Embryonic facial prominence (tissue), 1 donor: Measurements from ENCODE around the gene MDP1.

ENCODE experiments used
- DNase-seq: peaks from one replicate; pipeline ENCODE4 v3.0.0-alpha.2; 2016; ENCODE audit errors: extremely low spot score

Gene MDP1

DNA sequence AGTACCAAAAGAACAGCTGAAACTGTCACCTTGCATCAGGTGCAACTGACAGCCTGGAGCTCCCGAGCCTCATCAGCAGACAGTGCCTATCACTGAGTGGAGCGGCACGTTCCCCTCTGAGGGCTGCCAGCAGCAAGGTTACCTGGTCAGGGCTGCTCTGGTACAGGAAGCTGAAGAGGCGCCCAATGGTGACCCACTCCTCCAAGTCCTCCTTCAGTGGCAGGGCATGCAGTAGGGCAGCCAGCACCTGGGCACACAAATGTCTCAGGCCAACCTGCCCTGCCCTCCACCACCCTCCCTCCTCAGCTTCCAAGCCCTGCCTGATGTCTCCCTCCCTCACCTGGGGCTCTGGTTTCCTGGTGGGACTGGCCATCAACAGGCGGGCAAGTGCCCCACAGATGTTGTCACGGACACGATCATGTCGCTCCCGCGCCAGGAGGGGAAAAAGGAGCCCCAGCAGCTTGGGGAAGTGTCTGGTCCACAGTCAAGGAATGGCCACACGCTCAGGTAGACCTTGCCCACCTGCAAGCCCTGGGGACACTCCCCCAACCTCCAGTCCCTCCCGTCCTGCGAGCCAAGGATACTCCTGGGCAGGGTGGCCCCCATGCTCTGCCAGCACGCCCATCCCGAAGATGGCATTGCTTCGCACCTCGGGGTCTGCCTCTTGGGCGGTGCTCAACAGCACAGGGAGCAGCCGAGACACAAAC is 34.3 kb downstream of the MDP1 start:
- no peak for DNase-seq

DNA sequence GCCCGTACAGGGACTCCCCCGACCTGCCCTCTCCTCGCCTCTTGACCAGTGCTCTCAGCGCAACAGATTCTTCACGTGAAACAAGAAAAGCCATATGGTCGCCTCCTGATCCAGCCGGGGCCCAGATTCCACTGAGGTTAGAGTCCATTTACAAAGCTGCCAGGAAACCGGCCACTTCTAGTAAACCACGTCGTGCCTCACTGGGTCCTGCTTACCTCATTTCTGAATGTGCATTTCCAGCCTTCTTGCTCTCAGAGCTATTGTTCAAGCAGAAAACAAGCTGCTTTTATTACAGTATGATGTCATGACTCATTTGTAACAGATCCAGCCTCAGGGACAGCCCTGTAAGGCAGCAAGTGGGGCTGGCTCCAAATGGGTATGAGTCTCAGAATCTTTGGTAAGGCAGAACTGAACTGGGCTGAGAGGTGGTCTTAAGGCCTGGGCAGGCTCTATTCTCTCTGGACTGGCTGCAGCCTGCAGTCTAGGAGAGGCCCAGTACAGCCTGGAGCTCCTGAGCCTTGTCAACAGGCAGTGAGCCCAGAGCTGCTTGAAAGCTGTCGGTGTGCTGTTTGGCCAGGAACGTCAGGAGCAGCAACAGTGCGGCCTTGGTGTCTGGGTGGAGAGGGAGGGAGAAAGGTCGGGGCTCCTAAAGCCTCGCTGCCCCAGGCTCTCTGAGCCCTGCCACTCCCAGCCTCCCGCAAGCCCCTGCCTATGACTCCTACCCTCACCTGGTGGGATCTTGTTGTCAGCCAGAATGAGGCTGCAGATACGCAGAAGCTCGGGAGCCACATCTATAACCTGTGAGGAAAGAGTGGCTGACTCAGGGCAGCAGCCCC is 35.7 kb downstream of the MDP1 start:
- no peak for DNase-seq

- no peak for DNase-seq
Measured at GRCh38 chr14:24179294-24179960, 36.4 kb downstream of the MDP1 start.

- DNase-seq: no peak
Measured at GRCh38 chr14:24178399-24179178, 37.3 kb downstream of the MDP1 start.

- DNase-seq: no peak
Measured at GRCh38 chr14:24177891-24178290, 38.0 kb downstream of the MDP1 start.

- no peak for DNase-seq
Measured at GRCh38 chr14:24177041-24177825, 38.6 kb downstream of the MDP1 start.

GRCh38 chr14:24176599-24176998 is 39.3 kb downstream of the MDP1 start:
- no peak for DNase-seq

GRCh38 chr14:24172871-24173281 is 43.0 kb downstream of the MDP1 start:
- DNase-seq: no peak

DNA sequence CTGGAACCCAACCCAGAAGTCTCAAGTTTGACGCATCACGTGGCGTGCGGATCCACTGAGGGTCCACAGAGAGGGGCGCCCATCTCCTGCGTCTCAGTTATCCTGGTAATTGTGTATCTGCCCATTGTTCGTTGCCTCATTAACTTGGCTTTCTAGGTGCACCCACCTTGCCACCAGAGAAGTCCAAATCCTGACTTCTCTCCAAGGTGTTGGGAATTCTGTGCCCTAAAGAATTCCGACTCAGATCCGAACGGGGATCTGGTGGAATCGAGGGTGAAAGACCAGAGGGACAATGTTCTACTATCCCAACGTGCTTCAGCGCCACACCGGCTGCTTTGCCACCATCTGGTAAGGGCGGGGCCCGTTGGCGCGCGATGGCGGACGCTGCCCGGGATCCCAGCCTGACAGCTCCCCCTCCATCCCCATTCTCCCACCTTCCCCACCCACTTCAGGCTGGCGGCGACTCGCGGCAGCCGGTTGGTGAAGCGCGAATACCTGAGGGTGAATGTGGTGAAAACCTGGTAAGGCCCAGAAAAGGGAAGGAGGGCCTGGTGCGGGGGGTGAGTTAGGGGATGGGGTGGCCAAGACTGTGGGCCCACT is 43.5 kb downstream of the MDP1 start:
- DNase-seq: no peak

GRCh38 chr14:24171422-24172260 is 44.2 kb downstream of the MDP1 start, which contains the start of gene REC8:
Gene REC8 (plus strand): TSS chr14:24172080. CDS start chr14:24172553, 473 bp downstream.
- DNase-seq: peak; percentile 85

- no peak for DNase-seq
Measured at GRCh38 chr14:24167469-24168114, 48.3 kb downstream of the MDP1 start.

DNA sequence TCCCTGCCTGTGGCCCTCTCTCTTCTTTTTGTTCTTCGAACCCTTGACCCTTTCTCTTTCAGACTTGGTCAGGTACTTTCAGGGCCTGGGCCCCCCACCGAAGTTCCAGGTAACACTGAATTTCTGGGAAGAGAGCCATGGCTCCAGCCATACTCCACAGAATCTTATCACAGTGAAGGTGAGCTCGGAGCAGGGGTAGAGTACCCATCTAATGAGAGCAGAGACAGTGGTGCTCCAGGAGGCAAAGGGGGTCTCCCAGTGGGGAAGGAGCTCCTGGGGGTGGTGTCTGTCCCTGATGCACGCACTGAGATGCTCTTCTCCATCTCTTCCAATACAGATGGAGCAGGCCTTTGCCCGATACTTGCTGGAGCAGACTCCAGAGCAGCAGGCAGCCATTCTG is 50.1 kb downstream of the MDP1 start:
- no peak for DNase-seq

DNA sequence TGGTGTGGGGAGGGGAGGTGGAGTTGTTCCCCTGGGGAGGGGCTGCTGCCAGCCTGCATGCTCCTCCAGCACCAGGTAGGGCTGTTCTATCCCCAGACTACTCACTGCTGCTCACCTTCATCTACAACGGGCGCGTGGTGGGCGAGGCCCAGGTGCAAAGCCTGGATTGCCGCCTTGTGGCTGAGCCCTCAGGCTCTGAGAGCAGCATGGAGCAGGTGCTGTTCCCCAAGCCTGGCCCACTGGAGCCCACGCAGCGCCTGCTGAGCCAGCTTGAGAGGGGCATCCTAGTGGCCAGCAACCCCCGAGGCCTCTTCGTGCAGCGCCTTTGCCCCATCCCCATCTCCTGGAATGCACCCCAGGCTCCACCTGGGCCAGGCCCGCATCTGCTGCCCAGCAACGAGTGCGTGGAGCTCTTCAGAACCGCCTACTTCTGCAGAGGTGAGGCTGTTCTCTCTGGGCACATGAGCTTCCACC is 51.3 kb downstream of the MDP1 start:
- no peak for DNase-seq
